GM19239 (cell line): ENCODE data around the gene SIL1.

Source experiments
- DNase-seq: peaks from one replicate; pipeline ENCODE4 v3.0.0; 2011; ENCODE audit warnings: low spot score; ENCODE audit not compliant: insufficient read length
- FAIRE-seq: peaks from 2 replicates; lab custom pipeline; 2011; peaks lifted over from hg19 to GRCh38; lab: Jason Lieb, UNC

SIL1 gene

GRCh38 chr5:138910546-138911185 is 287.5 kb downstream of the SIL1 start:
- DNase-seq (no peak), FAIRE-seq (no peak)

- DNase-seq (no peak), FAIRE-seq (no peak)
Observed at GRCh38 chr5:138909734-138910133, 288.4 kb downstream of the SIL1 start.

DNA sequence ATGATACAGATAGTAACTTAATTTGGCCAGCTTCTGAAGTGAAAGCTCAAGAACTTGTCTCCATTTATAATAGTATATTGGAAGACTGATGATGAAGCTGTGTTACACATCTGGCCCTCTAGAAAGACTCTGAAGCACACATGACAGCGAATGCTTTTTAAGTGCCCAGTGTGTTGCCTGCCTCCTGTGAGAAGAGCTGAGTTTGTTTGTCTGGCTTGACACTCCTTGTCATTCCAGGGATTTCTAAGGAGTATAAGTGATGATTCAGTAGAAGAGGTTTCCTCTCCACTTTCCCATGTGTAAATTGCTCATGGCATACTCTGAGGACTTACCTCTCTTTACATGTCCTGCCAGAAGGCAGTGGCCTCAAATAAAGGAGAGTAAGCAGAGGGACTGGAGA is 292.6 kb downstream of the SIL1 start:
- DNase-seq = no peak
- FAIRE-seq = no peak

GRCh38 chr5:138903130-138903775 is 294.9 kb downstream of the SIL1 start:
- FAIRE-seq = no peak

GRCh38 chr5:138901716-138902115 is 296.5 kb downstream of the SIL1 start:
- FAIRE-seq = no peak
- DNase-seq = no peak

More at GRCh38 chr5:138903130-138903775, 294.9 kb downstream of the SIL1 start:
- DNase-seq = no peak

DNA sequence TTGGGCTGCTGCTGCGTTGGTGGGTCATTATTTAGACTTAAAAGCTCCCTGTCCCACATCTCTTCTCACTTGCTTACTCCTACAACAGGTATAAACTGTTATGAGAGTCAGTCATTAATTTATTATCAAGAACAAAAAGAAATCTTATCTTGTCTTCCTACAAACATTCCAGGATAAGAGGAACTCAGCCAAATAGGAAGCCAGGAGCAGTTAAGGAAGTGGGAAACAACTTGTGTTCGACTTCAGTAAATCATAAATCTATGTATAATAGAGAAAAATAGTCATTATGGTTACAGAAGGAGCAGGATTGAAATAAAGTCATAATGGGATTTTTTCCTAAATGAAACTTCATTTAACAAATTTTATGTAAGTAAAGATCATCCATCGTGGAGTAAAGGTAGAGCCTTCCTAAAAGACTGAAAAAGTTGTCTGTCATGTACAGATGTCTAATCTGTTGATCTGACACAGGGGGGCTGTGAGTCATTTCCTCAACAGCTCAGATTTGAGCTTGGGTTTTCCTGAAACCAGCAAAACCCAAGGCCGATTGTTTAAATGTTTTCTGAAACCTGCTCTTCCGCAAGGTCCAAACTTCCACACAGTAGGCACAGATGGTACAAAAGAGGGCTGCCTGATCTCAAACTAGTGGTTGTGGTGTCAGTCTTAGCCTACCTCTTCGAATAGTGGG is 297.7 kb downstream of the SIL1 start:
- no peak for DNase-seq
- no peak for FAIRE-seq

DNA sequence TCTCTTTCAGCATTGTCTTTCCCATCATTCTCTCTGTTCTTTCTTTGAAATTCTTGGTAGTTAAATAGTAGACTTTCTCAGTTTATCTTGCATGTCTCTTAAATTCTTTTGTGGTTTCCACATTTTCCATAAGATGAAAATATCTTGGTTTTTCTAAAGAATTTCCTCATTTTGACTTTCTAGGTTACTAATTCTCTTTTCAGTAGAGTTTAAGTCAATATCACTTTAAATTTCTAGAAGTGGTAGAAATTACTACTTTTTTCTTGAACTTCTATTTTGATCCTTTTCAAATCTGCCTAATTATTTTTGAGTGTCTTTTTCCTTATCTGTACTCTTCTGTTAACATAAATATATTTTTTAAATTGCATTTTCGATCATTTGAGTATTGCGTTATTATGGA is 299.4 kb downstream of the SIL1 start:
- FAIRE-seq (no peak), DNase-seq (no peak)

- DNase-seq (no peak), FAIRE-seq (peak; percentile 56)
Observed at GRCh38 chr5:138898299-138898698, 299.9 kb downstream of the SIL1 start.
